GM12872 (cell line): ENCODE data around the gene C3orf20.

Experiments
- CTCF ChIP-seq: IDR thresholded peaks from 3 replicates; pipeline ENCODE4 v1.5.1; 2011; ENCODE audit warnings: low read depth, mild to moderate bottlenecking, low read length, moderate library complexity; ENCODE audit not compliant: insufficient read depth

Gene C3orf20

GRCh38 chr3:14703128-14703750 lies 28.3 kb downstream of the C3orf20 start:
- no peak for TF ChIP-seq CTCF

GRCh38 chr3:14703791-14704190 lies 28.9 kb downstream of the C3orf20 start:
- no peak for TF ChIP-seq CTCF

- no peak for TF ChIP-seq CTCF
Observed at GRCh38 chr3:14706096-14706495, 31.2 kb downstream of the C3orf20 start.

- TF ChIP-seq CTCF = no peak
Observed at GRCh38 chr3:14716591-14716990, 41.6 kb downstream of the C3orf20 start.

DNA sequence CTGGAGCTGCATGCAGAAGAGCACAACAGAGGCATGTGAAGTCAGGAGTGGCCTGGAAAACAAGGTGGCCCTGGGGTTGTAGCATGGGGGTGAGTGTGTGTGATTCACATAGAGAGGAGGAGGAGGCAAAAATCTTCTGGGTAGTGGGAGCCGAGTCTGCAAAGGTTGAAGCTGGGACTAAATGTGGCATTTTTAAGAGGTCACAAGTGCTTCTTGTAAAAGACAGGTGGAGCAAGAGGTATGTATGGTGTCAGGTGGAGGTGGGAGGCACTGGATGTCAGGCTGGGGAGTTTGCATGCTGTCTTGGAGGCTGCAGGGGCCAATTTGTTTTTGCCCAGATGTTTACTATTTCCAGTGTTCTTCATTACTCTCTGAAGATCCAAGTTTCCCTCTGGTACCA lies 42.4 kb downstream of the C3orf20 start:
- TF ChIP-seq CTCF = no peak

GRCh38 chr3:14718539-14718938 lies 43.6 kb downstream of the C3orf20 start:
- TF ChIP-seq CTCF = no peak

GRCh38 chr3:14719006-14719405 lies 44.1 kb downstream of the C3orf20 start:
- no peak for TF ChIP-seq CTCF
